Stimulated activated CD4-positive, alpha-beta T cell treated with anti-CD3 and anti-CD28 coated beads, Interleukin-1b, Interleukin-23, amount 100 ng/mL, for 24 hours (primary cell): Measurements from ENCODE around the gene GPR18.

ENCODE experiments used
- DNase-seq, 4 experiments: peaks; one replicate each; pipeline ENCODE4 v3.0.0-alpha.2; 2020; ENCODE audit warnings: low read depth in 4 of 4, low spot score in 1 of 4

GPR18 gene

DNA sequence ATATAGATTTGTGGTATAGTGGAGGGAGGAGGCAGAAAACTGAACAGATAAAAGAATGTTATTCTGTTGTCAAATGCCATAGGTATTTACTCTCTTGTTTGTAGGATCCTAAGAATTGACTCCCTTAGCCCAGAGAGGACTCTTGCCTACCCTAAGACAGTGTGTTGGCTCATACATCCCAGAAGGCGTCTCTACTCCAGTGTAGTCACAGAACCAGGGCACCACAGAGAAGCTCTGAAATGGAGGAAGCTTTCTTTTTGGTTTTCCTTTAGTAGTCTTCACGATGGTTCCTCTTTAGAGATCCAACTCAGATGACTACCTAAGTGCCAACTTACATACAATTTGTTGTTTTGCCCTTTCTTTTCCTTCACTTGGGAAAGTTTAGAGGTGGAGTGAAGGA is 35.0 kb upstream of the GPR18 start:
- DNase-seq: no peak

DNA sequence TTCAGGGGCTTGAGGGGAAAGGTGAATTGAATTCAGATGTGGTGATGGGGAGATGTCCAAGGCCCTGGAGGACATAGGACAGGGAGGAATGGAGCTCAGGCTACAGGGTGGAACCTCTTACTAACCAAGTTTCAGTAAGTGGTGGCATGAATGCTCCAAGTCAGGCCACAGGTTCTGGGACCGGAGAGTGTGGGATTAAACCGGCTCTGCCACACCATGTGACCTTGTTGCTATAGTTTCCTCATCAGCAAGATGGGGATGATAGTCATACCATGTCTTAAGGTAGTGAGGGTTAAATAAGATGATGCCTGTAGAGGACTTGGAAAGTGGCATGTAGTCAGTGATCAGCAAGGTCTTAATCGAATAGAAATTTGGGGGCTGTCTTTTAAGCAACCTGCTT is 32.7 kb upstream of the GPR18 start:
- DNase-seq: no peak

DNA sequence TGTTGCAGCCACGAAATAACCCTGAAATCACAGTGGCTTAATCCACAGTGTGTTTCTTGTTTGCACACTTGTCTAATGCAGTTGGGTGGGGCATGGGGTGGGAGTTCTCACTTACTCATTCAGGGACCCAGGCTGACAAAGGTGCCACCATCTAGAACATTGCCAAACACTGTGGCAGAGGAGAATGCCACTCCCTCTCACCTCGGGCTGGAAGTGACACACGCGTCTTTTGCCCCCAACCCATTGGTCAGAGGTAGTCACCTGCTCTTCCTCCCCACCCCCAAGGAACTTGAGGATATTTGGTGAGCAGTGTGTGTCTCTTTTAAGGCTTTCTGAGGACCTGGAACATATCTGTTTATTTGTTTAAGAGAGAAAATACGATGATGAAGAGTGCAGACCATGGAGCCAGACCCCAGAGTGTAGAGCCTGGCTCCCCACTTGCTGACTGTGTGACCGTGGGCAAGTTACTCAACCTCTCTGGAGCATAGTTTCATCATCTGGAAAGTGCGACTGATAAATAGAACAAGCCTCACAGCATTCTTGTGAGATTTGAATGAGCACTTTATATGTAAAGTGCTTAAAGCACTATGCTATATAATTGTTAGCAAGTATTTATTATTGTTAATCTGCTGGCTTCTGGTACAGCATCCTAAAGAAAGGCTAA is 31.6 kb upstream of the GPR18 start:
- no peak for DNase-seq

DNA sequence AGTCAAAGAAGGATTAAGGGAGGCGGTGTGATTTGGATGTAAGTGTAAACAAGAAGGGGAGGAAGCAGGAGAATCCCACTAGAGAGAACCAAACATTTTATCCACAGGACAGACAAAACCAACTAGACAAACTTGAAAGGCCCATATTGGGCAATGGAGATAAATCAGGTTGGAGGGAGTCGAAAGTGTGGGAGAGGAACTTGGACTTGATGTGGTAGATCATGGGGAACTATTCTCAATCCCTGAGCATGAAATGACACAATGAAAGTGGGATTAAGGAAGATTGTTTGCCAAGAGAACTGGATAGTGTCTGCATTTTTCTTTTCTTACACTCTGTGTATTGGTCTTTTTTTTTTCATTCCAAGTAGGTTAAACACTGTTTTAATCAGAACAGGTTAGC is 31.1 kb upstream of the GPR18 start:
- no peak for DNase-seq

DNA sequence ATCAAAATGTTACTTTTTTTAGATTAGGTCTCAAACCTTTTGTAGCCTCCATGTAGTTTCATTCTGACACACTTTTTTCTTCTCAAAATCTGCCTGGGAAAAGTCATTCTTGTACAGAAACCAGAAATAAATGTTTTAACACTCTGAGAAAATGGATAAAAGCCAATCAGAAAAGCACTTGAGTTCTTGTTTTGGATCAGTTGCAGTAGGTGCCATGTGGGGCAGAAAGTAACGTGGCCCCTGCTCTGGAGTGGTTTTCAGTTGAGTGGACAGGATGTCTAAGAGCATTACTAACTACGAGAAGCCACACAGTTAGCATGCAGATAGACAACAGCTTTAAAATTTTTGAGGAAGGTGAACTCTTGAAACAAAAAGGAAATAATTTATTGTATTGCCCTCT is 29.9 kb upstream of the GPR18 start:
- peak in 1 of 4 experiments; percentile 63 for DNase-seq

DNA sequence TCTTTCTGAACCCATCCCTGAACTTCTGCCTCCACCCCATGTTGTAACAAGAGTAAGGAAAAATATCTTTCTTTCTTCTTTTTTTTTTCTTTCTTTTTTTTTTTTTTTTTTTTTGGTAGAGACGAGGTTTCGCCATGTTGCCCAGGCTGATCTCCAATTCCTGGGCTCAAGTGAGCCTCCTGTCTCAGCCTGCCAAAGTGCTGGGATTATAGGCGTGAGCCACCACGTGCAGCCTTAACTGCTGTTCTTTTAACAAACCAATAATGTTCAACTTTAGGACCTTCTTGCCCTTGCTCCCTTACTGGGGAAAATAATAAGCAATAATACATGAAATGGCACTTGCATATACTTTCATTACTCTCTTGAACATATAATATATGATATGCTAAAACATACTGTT is 29.4 kb upstream of the GPR18 start:
- no peak for DNase-seq

DNA sequence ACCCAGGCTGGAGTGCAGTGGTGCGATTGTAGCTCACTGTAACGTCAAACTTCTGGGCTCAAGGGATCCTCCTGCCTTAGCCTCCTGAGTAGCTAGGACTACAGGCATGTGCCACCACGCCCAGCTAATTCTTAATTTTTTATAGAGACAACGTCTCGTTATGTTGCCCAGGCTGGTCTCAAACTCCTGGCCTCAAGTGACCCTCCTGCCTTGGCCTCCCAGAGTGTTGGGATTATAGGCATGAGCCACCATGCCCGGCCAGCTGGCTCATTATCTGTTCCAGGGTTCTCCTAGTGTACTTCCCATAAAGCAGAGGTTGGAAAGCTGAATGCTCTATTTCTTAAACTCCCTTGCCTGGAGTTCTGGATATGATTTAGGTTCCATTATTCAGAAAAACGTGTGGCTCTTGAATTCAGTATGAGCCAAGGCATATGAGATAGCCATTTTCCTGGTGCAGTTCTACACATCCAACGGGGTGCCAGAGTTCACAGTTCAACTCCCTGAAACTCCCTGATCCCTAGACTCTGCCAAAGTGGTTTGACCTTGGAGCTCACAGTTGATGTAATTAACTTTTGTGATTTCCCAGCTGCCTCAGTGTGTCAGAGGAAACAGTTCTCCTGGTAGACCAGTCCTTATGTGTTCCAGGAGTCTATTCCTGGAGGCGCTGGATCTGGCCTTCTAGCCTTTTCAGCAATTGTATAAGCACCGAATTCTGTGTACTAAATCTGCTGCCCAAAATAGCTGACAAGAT is 27.4 kb upstream of the GPR18 start:
- no peak for DNase-seq

DNA sequence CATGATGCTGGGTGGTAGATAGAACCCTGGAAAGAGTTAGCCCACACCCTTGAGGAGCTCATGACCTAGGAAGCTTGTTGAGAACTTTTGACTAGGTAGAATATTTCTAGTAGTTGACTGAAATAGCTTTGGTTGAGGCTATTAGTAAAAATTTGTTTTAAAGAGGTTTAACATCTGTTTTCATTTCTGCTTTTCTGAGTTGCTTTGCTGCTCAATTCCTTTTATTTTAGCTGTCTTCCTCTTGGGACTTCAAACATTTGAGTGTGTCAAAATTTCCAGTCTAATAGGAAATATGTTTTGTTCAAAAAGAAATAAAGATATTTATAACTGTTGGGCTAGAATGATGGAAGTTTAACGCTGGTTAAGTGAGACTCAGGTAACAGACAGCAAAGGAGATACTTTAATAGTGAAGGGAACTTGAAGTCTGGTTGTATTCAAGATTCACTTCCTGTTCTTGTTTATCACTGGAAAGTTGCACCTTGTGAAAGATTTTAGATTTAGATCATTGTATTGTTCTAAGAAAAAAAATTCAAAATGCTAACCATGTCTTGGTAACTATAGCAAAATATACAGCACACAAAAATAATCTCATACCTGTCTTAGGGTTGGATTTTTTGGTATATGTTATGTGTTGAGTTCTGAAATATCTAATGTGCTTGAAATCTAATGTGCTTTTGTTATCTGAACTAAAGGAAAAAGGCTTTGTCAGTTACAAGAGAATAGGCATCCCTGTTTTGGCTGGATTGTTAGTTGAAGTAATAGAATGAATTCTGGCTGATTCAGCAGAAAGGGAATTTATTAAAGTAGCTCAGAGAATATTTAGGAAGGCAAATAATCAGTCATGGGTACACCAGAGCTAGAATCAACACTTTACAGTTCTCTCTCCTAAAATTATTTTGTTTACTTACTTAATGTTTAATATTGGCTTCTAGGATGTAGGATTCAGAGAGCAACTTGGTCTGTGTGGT is 24.4 kb upstream of the GPR18 start:
- no peak for DNase-seq

DNA sequence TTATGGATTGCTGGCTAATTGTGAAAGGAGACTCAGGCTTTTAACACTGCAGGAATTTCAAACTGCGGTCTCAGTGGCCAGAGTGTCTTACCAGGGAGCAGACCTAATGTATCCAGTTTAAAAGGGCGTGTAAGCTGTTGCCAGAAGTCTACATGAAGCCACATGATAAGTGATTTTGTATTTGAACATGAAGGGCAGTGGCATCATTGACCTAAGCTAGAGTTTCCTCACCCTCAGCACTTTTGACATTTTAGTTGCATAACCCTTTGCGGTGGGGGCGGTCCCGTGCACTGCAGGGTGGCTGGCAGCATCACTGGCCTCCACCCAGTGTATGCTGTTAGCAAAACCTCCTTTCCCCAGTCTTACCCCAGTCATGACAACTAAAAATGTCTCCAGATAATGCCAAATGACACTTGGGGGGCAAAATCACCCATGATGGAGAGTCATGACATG is 23.7 kb upstream of the GPR18 start:
- DNase-seq: no peak

DNA sequence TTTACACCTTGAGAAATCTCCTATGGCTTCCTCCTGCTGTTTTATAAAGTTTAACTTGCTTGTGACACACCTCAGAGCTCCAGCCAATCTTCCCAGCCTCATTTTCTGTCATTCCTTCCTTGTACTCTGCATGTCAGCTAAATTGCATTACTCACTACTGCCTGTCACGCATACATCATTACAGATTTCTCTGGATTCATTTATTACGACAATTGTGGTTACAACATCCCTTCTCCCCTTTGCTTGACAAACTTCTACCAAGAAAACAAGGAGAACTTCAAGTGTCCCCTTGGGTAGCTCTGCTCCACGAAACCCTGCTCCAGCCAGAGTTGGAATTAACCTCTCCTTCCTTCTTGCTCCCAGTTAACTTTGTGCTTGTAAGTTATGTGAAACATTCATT is 22.0 kb upstream of the GPR18 start:
- DNase-seq: no peak

DNA sequence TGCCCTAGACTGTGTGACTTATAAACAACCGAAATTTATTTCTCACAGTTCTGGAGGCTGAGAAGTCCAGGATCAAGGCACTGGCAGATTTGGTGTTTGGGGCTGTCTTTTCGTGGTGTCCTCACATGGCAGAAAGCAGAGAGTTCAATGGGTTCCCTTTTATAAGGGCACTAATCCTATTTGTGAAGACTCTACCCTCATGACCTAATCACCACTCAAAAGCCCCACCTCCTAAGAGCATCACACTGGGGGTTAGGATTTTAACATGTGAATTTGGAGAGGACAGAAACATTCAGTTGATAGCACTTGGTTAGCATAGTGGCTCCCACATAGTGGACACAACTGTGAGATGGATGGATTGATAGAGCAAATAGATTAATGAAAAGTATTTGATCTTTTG is 21.5 kb upstream of the GPR18 start:
- no peak for DNase-seq

DNA sequence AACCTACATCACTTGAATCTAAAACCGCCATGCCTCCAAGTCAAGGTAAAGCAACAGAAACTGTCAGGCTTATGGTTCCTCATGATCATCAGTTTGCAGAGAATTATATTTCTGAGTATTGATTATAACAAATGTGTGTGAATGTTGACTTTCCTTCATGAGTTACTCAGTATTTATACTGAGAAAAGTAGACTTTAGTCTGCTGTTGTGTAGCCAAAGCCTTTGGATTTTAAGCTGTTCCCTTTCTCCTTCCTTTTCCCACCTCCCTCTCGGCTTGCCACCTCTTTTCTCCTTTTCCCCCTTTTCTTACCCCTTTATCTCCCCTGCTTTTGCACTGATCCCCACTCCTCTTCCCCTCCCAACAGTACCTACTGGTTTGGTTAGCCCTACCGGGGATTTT is 20.7 kb upstream of the GPR18 start:
- no peak for DNase-seq

DNA sequence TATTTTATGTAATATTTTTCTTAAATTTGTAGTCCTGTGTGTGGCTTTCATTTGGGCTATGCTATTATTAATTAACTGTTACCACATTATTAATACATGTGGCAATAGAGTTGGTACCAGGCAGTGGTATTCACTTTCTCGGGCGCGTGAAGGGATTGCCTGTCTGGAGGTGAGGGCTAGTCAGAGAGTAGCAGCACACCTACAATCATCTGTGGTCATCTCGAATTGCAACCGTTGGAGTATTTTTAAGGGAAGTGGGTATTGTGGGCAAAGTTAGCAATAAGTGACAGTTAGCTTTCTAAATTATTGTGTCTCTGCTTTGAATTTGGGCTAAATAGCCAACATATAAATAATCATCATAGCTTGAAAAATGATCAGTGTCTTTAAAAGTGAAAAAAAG is 20.0 kb upstream of the GPR18 start:
- no peak for DNase-seq

DNA sequence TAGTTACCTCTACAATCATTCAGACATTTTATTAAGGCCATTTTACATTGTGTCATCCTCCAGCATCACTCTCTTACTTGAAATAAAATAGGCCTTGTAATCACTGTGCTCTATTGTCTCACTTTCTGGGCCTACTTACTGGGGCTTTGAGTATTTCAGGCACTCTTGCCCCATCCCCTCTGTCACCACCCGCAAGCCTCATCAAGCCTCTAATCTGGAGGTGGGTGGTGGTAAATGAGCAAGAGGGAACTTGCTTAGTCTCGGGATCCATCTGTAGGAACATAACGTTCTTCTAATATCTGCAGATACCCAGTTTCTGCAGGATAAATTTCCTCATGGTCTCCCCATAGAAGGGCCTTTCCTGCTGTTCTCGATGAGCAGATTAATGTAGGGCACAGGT is 19.4 kb upstream of the GPR18 start:
- DNase-seq: no peak

DNA sequence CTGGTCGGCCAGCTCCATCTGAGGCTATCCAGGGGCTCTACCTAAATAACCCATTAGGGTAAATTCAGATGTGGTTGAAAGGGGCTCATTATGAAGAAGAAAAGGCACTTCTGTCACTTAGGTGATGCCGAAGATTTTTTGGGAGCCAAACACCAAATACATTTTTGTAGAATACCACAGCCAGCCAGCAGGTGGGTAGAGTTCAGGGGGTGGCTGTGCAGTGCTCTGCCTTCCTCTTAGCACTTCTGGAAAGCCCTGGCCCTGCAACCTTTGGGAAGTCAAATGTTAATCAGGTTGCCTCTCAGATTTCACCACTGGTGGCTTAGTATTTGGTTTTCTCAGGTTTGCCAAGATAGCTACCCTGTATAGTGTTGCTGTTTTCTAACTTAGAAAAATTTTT is 18.5 kb upstream of the GPR18 start:
- no peak for DNase-seq

DNA sequence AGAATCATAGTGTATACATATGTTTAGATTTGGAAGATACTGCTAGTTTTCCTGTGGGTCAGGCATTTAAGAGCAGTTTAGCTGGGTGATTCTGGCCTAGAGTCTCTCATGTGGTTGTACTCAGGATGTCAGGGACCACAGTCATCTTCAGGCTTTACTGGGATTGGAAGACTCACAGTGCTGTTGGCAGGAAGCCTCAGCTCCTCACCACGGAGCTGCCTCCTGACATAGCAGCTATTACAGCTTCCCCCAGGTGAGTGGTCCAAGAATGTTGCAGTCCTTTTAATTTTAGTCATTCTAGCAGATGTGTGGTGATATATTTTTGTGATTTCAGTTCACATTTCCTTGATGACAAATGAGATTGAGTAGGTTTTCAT is 16.9 kb upstream of the GPR18 start:
- no peak for DNase-seq

DNA sequence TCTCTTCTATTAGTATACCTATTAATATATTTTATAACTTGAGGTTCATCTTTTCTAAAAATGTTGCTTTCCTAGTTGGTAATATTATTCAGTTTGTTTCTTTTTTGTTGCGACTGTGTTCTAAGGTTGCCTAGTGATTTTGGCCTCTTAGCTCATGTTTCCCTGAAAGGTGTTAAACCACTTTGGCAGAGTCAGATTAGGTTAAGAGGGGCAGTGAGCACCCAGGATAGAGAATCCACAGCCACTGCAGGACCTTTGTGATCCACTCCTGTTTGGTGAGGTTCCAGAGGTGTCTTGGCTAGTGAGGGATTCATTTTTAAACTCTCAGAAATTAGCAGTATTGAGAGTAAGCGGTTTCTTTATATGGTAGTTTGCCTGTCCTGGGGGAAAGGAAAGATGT is 14.9 kb upstream of the GPR18 start:
- DNase-seq: no peak

DNA sequence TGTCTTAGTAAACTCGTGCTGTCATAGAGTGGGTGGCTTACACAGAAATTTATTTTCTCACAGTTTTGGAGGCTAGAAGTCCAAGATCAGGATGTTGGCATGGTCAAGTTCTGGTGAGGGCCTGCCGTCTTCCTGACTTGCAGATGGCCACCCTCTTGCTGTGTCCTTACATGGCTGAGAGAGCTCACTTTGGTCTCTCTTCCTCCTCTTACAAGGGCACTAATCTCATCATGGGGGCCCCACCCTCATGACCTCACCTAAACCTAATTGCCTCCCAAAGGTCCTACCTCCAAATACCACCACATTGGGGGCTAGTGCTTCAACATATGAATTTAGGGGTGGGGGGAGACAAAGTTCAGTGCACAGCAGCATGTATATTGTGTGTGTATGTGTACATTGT is 14.3 kb upstream of the GPR18 start:
- DNase-seq: no peak

DNA sequence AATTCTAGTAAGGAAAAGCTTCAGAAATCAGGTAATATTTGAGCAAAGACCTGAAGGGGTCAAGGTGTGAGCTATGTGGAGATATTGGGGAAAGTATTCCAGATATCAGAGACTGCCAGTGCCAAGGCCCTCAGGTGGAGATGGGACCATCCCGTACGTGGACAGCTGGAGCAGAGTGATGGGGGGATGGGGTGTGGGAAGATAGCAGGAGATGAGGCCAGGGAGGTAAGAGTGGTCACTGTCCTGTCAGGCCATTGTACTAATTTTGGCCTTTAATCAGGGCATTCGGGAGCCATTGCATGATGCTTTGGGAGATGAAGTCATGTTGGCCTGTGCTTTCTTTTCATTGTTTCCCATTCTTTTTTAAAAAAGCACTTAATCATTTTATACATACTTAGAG is 13.1 kb upstream of the GPR18 start:
- no peak for DNase-seq

DNA sequence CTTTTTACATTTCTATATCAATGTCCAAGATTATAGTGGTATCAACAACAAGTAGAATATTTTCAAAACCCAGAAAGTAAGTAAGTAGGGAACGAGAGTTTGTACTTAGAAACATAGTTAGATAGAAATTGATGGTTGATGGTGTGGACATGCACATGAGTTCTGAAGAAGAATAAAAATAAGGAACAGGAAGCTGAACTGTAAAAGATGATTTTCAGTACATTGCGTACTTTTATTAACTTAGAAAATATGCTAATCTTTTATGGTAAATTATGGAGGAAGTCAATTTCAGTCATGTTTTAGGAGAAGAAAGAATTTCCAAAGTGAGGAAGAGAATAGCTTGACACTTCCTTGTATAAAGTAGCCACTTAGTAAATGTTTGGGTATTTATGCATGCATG is 12.3 kb upstream of the GPR18 start:
- no peak for DNase-seq

DNA sequence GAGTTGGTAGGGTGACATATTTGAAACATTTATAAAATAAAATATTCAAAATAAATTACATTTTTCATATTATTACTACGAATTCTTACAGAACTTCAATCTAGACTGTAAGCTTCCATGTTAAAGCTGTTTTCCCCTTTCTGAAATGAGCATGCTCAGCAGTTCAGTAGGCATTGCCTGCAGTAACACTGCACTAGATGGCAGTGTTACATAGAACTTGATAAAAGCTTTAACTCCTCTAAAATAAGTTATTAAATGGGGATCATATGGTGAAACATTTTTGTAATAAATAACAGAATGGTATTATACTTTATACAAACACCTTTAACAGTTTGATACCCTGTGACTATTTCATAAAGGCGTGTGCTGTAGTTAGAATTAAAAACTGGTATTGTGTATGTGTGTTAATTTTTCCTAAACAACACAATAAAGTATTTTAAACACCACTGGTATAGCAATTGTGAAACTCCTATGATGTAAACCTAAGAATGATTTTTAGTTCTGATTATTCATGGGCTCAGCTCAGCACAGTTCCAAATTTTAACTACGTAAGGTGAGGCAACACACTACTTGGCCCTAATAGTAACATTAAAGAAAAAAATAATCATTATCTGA is 11.6 kb upstream of the GPR18 start:
- DNase-seq: no peak

DNA sequence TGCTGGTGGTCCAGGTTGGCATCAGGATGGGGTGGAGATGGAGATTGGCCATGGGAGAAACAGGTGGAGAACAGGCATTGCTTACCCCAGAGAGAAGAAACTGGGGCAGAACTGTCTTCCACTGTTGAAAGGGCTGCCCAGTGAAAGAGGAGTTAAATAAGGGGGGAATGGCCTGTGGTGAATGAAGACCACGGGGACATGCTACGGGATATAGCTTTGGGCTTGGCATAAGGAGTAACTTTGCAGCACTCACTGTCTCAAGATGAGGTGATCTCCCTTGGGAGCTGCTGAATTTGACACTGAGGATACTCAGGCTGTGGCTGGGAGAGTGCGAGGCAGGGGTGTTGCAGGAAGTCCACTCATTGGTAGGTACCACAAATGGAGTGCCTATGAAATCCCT is 10.6 kb upstream of the GPR18 start:
- no peak for DNase-seq
